ENCODE data around the gene HNF4A.

GRCh38 chr20:44456611-44457010 is 101.1 kb downstream of the HNF4A start:
- no peak for TF ChIP-seq SP1 (IDR thresholded peaks at IDR 0.05)
- TF ChIP-seq NFRKB (IDR thresholded peaks at IDR 0.05): no peak
- no peak for TF ChIP-seq ZNF384 (IDR thresholded peaks at IDR 0.05)
- TF ChIP-seq BHLHE40 (IDR thresholded peaks at IDR 0.05; ENCODE audit: borderline replicate concordance): no peak
